ENCODE data around the gene NEIL1.
A peak's percentile ranks its signal among the peaks of the same experiment; 100 is the strongest.
"Not testable (repeated sequence)": the region's sequence is repeated elsewhere in the genome, so short reads cannot be mapped to it uniquely, and the experiment has no call there.

Gene NEIL1

DNA sequence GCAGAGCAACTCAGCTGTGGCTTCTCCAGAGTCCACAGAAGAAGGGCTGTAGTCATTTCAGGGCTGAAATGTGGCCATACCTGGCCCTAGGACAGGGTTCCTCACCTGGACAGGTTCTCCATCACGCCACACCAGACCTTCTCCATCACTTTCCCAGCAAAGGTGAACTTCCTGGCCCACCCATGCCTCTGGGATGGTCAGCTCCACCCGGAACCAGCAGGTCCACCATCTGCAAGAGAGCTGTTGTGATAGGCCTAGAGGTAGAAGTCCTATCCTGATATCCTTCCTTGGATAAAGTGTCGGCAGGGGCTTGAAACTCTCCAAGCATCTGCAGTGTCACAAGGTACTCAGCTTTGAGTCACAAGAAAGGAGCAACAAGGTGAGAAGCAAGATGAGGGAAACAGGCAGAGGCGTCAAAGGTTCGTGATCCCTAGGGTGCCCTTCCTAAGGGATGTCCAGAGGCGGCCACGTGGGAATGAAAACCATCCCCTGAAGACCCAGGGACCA lies 20.6 kb downstream of the NEIL1 start:
- in situ Hi-C loops (cut with MboI; ENCODE audit: low pct_unique_long_range_greater_than_20kb, low sequenced_read_pairs), result no loop called here
- no peak for DNase-seq

- in situ Hi-C loops (cut with MboI; ENCODE audit: low pct_unique_long_range_greater_than_20kb, low sequenced_read_pairs), result no loop called here
- DNase-seq, result peak; percentile 99
These were observed 21.3 kb downstream of the NEIL1 start, which contains the start of gene MAN2C1 for GRCh38 chr15:75367913-75368688. MAN2C1 (minus strand) TSS chr15:75368607; CDS start chr15:75368583, 24 bp downstream.

DNA sequence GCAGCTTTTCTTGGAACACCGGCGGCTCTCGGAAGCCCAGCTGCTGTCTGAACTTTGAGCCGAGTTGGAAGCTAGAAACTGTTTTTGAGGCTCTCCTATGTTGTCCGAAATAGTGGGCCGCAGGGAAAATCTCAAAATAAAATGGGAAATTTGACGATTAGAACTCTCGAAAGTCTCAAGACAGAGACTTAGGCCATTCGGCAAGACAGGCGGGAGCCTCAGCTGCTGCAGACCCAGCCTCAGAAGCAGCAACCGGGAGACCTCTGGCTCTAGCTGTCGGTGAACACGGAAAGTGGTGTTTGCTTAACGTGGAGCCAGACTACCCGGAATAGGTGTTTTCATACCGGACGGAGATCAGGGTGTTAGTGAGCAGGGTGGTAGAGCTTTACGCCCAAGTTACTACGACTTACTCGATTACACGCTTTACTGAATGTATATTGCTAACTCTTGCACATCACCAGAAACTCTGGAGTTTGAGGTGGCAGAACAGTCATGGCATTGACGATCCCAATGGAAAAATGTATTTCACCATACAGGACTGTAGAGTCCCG lies 21.9 kb downstream of the NEIL1 start:
- no peak for DNase-seq

GRCh38 chr15:75369897-75370581 lies 23.2 kb downstream of the NEIL1 start:
- no peak for DNase-seq
- in situ Hi-C loops (cut with MboI; ENCODE audit: low pct_unique_long_range_greater_than_20kb, low sequenced_read_pairs), result no loop called here

More for the DNA sequence above, 21.9 kb downstream of the NEIL1 start:
- in situ Hi-C loops (cut with MboI; ENCODE audit: low pct_unique_long_range_greater_than_20kb, low sequenced_read_pairs), result no loop called here

GRCh38 chr15:75371486-75371885 lies 24.6 kb downstream of the NEIL1 start:
- in situ Hi-C loops (cut with MboI; ENCODE audit: low pct_unique_long_range_greater_than_20kb, low sequenced_read_pairs), result no loop called here
- DNase-seq, result no peak

DNA sequence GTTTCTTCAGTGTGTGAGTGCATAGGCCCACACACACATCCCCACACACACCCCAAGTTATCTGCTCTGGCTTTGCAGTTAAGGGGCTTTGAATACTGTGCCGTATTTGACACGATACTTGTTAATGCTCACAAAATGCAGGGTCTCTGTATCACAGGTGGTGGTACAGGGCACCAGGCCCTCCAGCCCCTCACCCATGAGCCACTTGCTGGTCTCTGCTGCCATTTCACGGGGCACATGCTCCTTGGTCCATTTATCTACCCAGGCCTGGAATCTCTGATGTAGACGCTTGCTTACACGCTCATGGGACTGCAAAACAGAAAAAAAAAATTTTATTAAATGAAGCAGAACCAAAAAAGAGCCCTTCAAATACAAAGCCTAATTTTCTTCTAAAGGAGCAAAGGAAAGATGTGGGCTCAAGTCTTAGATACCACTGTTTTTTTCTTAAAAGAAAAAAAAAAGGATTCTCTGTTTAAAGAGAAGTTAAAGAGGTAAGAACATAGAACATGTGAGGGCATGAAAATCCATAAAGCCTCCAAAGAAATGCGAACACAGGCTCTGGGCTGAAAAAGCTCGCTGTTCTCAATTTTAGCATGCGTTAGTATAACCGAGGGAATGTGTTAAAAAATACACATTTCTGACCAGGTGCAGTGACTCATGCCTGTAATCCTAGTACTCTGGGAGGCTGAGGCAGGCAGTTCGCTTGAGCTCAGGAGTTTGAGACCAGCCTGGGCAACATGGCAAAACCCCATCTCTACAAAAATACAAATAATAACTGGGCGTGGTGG lies 25.3 kb downstream of the NEIL1 start:
- no peak for DNase-seq
- in situ Hi-C loops (cut with MboI; ENCODE audit: low pct_unique_long_range_greater_than_20kb, low sequenced_read_pairs), result no loop called here

- in situ Hi-C loops (cut with MboI; ENCODE audit: low pct_unique_long_range_greater_than_20kb, low sequenced_read_pairs), result no loop called here
- DNase-seq, result no peak
These were observed 33.9 kb downstream of the NEIL1 start for GRCh38 chr15:75380773-75381172.

DNA sequence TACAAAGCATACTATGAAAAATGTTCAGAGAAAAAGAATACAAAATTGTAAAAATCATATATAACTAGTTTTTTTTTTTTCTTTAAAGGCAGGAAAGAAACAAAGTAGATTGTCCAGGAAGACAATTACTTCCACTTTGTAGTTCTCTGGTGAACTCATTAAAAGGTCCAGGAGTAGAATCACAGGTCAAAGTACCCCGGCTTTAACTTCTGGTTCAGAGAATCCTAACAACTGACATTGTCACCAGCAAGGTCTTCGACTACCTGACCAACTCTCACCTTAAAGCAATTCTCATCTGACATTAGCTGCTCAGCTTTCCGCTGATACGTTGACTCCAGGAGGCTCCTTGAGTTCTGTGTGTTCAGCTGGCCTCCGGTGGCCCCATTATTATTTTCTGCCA lies 37.1 kb downstream of the NEIL1 start:
- DNase-seq; in situ Hi-C loops (cut with MboI; ENCODE audit: low pct_unique_long_range_greater_than_20kb, low sequenced_read_pairs): not testable (repeated sequence)

- in situ Hi-C loops (cut with MboI; ENCODE audit: low pct_unique_long_range_greater_than_20kb, low sequenced_read_pairs), result no loop called here
These were observed 43.0 kb downstream of the NEIL1 start for GRCh38 chr15:75389791-75390382.

DNA sequence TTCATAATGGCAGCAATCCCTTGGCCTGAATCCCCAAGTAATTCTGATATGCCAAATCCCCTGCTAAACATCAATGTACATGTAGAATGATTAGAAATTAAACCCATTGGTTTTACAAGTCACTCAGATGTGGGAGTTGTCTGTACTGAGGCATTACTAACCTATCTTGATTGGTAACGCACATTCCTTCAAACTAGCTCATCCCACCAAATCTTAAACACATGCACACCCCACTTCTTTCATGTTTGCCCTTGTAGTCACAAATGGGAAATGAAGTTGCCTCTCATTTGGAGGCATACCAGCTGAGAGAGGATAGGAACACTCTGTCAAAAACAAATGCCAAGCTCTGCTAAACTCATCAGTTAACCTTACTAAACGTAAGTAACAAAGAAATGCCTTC lies 50.7 kb downstream of the NEIL1 start:
- DNase-seq, result no peak
- in situ Hi-C loops (cut with MboI; ENCODE audit: low pct_unique_long_range_greater_than_20kb, low sequenced_read_pairs), result no loop called here

More at GRCh38 chr15:75389791-75390382, 43.0 kb downstream of the NEIL1 start:
- no peak for DNase-seq

DNA sequence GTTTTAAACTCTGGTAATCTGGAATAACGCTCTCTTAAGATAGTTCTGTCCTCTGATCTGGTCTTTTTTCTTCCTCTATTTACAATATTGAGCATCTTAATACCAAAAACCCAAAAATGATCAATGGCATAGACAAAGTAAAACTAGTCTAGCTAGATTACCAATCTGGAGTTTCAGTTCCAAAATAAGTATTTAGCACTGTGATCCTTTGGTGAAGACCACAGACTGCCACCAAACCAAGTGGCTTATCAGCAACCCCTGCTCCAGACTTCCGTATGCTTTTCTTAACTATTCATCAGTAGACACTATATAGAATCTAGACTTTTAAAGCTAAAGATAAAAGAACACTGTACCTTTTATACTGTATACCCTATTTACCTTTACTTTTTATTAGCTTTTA lies 57.1 kb downstream of the NEIL1 start:
- DNase-seq, result no peak
- in situ Hi-C loops (cut with MboI; ENCODE audit: low pct_unique_long_range_greater_than_20kb, low sequenced_read_pairs), result no loop called here
